HG03066 (cell line): ENCODE data around the gene NTRK2.

Source experiments
- ATAC-seq: cut with Tn5 transposase; IDR thresholded peaks from one replicate; pipeline ENCODE4 v1.9.1; 2021; ENCODE audit warnings: low read depth; ENCODE audit not compliant: unreplicated experiment

Gene NTRK2

DNA sequence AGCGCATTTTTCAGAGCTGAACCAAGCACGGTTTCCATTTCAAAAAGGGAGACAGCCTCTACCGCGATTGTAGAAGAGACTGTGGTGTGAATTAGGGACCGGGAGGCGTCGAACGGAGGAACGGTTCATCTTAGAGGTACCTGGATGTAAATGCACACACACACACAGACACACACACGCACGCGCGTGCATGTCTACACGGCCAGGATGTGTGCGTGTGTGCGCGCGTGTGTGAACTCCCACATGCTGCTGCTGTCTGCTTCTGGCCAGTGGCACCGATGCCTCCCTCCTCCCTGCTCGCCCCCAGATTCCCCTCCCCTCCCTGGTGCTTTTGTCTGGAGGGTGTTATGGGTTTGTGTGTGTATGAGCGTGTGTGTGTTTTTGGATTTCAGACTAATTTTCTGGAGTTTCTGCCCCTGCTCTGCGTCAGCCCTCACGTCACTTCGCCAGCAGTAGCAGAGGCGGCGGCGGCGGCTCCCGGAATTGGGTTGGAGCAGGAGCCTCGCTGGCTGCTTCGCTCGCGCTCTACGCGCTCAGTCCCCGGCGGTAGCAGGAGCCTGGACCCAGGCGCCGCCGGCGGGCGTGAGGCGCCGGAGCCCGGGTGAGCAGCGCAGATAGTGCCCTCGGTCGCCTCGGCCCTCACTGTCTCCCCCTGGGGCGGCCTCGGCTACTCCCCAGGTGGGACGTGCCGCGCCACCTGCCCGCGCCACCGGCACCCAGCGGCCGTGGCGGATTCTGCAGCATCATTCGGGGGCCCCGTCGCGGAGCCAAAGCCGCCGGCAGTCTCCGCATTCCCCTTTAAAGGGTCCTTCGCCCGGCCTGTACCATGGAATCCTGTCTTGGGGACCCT lies at the start of gene NTRK2:
Gene NTRK2 (plus strand): TSS at position 442 of the 850 bp plus-strand sequence. CDS start 1,020 bp downstream, outside the sequence.
- ATAC-seq, result no peak

DNA sequence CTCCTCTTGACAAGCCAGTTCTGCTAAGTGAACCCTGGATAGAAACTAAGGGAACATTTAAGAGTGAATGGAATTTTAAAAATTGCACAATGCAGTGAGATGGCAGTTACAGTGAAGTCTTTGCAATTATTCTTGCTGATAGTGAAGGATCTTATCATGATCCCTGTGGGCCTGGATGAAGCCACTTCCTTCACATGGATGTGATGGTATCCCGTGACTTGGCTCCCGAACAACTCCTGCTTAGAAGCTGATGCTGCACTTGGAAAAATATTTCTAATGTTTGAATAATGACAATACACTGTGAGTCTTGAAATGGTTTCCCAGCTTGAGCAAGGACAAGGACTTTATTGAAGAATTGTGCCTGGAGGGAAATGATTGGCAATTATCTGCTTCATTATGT lies 49.2 kb upstream of the NTRK2 start:
- ATAC-seq, result no peak

DNA sequence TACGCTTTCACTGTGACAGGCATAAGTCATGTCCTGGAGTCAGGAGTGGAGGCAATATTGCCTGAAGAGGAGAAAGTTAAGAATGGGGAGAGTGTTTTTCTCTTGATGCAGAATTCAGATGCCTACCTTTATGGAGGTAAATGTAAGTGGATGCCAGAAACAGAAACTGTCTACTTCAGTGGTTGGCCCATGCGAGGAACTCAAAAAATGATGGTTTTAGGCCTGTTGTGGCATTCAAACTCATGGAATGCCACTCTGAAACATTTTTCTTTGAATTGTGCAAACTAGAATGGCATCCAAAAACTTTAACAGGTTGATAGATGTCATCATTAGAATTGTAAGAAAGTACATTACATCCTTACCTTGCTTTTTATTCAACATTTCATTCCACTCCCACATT lies 47.7 kb upstream of the NTRK2 start:
- ATAC-seq, result no peak

DNA sequence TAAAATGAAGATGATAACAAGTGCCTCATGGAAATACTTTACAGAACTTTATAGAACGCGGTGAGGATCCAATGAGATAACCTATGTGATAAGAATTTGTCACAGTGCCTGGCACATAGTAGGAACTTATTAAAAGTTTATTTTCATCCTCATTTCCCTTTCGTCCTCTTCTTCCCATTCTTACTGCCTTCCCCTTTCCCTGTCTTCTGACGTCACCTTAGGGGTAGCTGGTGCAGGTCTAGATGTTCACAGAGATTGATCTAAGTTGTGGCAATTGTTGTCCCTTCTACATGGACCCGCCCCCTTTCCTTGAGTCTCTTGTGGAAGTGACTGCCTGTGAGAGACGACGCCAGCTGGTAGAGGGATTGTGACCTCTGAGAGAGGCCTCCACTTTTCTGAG lies 46.5 kb upstream of the NTRK2 start:
- no peak for ATAC-seq

DNA sequence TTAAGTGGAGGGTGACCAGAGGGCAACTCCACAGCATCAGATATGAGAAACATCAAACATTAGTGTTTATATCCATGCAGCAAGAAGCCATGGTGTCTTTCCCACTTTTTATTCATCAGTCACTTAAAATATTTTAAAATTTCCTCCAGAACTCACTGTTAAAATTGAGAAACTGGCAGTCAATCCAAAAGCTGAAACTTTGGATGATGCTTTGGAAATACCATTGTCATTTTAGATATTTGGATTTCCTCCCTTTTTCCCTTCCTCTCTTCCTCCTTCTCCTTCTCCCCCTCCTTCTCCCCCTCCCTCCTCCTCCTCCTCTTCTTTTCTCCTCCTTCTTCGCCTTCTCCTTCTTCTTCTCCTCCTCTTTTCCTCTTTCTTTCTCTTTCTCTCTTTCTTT lies 33.1 kb upstream of the NTRK2 start:
- no peak for ATAC-seq

DNA sequence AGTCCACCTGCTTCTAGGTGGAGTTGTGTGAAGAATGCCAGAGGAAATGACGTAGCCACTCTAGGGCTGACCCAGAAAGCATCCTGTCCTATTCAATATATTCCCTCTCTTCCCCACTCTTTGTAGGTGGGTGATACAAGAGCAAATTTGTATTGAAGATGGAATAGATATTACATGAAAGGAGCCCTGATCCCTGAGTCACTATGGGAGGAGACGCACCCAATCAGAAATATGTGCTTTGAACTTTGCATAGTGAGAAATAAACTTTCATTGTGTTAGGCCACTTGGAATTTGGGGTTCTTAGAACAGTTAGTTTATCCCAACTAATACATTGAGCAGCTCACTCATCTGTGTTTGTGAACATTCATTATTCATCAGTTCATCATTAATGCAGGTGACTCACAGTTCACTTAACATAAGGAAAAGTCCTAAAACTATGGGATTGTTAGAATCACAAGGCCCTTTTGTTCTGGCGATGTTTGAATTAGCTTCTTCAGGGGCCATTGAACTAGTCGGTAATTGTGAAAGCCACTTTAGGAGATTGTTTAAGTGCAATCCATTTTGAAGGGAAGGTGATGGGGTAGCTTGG lies 26.9 kb upstream of the NTRK2 start:
- no peak for ATAC-seq

DNA sequence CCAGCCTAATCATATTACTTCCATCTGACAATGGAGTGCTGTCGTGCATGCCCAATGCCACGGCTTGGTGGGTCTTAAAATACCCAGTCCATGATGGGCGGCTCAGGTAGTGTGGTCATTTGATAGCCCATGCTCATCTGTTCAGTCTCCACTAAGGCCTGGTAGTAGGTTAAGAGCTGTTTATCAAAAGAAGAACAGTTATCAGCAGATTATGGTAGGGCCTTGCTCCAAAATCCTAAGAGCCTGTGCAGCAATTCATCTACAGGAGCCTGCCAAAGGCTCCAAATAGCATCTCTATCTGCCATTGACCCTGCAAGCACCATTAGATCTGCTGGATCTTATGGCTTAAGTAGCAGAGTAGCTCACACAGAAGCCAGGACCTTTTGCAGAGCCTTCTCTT lies 21.8 kb upstream of the NTRK2 start:
- ATAC-seq, result no peak

DNA sequence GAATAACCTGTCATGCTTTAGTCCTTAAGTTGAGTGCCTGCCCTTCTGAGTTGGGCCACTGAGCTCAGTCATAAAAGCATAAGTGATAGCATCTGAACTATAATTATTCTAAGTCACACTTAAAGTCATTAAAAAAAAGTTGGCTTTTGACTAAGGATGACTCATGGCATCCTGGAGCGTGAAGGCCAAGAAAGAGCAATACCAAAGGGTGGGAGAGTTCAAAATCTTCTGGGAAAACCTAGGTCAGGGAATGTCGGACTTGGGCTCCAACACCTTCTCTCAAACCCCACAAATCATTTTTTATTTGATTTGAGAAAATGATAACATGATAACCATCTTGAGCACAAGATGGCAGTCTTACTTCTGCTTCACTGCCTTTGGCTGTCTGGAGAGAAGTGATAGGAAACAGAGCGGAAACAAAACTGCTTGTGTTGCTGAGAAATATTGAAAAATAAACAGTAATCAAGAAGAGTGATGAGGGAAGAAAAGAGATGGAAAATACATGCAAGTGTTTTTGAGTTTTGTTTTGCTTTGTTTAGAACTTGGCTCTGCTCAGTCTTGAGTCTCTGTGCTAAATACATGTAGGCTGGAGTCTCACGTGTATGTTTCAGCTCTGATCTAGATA lies 16.9 kb upstream of the NTRK2 start:
- ATAC-seq, result no peak

DNA sequence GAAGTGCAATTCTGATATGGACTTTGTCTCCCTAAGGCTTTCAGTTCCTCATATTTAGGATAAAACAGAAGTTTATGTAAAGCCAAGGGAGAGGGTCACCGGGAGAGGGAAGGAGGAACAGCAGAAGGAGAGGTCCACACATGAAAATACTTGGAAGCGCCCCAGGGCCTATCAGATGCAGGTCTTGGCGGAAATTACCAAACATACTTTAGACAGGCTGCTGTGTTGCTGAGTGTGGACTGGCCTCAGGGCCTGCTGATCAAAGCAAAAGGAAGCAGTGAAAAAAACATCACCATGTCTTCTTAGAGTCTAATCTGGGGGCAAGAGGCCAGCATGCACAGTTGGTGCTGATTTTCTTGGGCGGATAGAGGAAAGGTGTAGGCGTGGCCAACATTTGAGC lies 14.1 kb upstream of the NTRK2 start:
- ATAC-seq, result no peak

DNA sequence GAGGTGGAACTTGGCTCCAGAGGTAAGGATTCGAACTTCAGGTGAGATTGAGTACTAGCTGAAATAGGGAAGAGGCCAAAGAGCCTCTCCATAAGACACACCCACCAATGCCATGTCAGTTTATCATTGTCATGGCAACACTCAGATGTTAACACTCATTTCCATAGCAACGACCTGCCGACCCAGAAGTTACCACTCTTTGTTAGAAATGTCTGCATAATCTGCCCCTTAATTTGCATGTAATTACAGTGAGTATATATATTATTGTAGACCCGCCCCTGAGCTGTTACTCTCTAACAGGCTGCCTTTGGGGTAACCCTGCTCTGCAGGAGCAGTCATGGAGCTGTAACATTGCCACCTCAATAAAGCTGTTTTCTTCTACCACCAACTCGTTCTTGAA lies 10.2 kb upstream of the NTRK2 start:
- no peak for ATAC-seq

DNA sequence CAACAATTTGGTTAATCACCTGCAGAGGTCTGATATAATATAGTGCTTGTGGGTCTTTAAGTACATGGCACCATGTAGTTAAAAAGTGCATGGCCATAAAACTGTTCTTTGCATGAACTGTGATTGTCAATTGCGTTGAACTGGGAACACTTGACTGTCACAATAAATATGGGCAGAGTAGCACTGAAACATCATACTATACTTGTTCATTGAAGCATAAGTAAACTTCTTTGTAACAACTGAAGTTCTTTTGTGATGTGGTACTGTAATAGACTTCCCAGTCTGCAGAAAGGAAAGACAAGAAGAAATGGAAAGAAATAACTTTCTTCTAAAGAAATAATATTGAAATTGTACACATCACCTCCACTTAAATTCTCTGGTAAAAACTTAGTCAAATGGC lies 9.8 kb upstream of the NTRK2 start:
- ATAC-seq, result no peak

DNA sequence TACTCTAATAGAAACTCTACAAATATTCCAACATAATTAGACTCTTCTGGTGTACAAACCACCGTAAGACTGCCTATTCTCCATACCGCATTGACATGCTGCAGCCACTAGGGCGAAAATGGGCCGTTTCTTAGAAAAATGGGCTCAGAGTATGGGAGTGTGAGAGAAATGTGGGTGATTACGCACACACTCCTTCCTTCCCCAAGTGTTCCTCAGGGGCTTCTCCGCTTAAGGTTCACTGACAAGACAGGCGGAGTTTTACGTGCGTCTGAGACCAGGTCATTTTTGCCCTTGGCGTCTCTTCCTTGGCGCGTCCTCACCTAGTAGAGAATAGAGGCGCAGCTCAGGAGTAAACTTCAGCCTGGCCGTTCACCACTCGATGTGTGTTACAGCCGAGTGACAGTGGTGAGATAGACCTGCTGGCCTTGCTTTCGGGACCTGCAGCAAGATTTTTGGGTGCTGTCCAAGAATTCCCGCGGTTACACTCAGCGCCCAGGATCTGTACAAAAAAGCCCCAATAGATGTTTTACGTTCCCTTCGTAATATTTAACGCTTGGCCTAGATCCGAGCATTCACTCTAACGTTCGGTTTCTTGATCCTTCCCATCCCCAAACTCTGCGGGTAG lies 1.8 kb upstream of the NTRK2 start:
- no peak for ATAC-seq

DNA sequence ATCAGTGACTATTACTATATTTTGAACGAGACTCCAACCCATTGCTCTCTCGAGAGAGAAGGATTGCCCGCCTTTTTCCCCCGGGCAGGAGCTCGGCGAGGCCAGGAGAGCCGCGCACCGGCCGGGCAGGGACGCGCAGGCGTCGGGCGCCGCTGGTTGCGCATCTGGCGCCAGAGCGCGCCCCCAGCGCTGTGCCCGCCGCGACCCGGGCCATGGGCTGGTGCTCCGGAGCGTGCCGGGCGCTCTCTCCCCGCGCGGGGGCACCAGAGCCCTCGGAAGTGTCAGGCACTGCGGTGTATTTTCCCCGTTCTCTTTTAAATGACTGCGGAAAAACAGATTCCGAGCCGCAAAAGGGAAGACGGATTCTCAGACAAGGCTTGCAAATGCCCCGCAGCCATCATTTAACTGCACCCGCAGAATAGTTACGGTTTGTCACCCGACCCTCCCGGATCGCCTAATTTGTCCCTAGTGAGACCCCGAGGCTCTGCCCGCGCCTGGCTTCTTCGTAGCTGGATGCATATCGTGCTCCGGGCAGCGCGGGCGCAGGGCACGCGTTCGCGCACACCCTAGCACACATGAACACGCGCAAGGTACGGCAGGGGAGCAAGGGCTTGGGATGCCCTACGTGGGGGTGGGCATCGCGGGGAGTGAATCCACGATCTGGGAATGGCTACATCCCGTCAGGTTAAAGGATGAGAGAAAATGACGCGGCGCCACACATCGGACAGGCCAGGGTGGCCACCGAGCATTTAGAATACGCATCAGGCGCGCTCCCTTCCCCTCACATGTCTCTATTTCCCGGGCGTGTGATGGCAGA lies 1.1 kb upstream of the NTRK2 start:
- peak; percentile 46 for ATAC-seq

DNA sequence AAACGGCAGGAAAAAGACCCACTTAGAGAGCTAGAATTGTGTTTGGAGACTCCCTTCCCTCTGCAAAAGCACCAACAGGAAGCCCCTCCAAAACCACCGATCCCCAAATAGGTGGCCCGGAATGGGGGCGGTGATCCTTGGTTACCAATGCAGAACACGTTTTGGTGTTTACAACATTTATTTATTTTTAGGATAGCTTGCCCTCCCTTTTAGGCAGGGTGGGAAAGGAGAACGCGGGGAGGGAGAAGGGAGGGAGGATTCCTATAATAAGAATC lies 579 bp upstream of the NTRK2 start:
- ATAC-seq, result no peak

DNA sequence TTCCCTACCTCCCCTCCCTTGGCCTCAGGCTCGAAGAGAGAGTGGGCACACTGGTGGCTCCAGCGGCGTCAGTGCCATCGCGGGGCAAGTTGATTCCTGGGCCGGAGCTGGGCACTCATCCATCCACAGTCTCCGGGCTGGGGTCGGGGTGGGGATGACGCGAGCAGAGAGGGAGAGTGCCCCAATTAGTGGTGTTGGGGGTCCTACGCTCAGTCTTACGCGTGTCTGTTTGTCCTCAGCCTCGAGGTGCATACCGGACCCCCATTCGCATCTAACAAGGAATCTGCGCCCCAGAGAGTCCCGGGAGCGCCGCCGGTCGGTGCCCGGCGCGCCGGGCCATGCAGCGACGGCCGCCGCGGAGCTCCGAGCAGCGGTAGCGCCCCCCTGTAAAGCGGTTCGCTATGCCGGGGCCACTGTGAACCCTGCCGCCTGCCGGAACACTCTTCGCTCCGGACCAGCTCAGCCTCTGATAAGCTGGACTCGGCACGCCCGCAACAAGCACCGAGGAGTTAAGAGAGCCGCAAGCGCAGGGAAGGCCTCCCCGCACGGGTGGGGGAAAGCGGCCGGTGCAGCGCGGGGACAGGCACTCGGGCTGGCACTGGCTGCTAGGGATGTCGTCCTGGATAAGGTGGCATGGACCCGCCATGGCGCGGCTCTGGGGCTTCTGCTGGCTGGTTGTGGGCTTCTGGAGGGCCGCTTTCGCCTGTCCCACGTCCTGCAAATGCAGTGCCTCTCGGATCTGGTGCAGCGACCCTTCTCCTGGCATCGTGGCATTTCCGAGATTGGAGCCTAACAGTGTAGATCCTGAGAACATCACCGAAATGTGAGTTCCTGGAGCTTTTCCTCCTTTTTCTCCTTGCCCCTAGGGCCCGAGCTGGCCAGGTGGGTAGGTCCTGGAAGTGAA lies 861 bp downstream of the NTRK2 start:
- no peak for ATAC-seq

DNA sequence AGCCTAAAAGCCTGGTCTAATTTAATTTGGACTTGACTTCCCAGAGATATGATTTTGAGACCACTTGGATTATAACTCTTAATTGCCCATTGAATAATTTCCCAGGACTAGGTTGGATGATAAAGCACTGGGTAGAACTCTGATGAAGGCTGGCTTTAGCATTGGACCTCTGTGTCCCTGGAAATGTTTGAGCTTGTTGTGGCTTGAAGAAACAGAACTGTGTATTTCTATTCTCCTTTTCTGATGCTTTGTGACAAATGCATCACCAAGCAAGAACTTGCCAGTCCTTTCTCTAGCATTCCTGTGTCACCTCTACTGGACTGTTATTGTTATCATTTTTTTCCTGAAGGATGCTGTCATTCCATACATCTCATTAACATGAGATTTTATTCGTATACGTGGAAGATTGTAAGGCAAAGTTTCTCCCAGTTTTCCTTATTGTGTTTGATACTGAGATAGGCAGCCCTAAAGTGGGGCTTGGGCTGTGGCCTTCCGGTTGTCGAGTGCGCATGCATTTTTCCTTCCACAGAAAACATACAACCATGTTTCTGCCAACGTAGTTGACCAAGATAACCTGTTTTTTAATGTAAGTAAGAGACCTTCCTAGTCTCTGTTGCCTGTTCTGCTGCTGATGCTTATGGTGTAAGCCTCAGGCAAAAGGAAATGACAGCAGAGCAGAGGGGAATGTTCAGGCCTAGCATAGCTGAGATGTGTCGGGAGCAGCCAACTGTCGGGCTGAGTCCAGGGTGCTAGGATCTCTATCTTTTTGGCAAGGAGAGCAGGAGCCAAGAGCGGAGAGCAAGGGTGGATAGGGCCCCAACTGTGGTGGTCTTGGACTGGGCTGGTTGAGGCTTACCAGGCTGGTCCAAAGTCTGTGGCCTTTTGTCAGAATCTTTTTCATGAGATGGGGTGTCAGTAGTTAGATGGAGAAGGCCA lies 2.3 kb downstream of the NTRK2 start:
- no peak for ATAC-seq

DNA sequence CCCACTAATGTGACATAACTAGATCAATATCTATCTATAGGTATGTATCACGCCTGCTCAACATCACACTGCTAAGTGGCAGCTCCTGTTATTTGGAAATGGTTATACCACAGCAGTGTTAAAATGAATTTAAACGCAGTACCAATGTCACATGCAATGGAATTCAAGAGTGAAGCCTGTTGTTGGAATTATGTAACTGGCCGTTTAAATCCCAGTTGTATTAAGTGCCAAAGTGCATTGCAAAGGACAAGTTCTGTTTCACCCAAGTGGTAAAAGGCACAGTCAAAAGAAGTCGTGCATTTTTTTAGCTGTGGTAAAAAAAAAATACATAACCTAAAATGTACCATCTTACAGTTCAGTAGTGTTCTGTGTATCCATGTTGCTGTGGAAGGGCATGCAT lies 4.3 kb downstream of the NTRK2 start:
- no peak for ATAC-seq

DNA sequence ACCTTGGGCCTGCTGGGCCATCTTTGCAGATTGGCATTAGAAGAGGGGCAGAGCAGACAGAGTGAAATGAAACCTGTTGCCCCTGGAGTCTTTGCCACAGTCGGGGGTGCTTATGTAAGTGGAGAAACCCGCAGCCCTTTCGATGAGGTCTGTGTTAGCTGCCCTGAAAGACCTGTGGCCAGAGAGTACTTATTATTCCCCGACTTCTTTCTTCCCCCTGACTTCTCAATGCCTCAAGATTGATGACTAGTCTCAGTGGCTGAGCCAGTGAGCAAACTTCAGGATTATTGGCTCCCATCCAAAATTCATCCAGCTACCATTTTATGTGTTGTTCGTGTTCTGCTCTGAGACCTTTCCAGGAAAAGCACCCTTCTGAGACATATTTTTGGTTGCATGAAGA lies 7.6 kb downstream of the NTRK2 start:
- ATAC-seq, result no peak

DNA sequence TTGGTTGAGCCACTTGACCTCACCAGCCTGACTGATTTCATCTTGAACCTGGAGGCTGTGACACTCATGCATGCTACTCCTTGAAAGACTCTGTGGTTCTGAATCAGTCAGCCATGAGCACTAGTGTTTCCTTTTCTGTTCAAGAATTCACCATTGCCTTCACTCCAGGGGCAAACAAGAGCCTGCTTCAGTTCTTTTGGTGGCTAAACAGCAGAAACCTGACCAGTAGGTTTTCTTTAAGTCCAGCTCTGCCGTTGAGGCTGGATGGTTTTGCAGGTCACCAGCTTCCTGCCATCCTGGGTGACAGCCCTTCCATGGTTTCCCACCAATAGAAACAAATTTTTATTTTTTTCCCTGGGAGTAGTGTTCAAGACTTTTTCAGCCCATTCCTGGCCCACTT lies 10.0 kb downstream of the NTRK2 start:
- no peak for ATAC-seq
